H1 (cell line): ENCODE data around the gene TCFL5. TPM values are rescaled to one million over a fixed set of nuclear protein-coding genes. Genes with fewer than 3 reads are reported as not detected.

Experiments used
- BRCA1 ChIP-seq: IDR thresholded peaks from 2 replicates; pipeline ENCODE4 v1.6.1; 2012; ENCODE audit warnings: low read depth, low read length, improper control_type of control experiment
- CHD7 ChIP-seq: fragments of 300-600 bp; sonication (generic); IDR thresholded peaks from 2 replicates; pipeline ENCODE4 v1.7.1; 2012; ENCODE audit warnings: low read length, moderate library complexity, mild to moderate bottlenecking, inconsistent platforms; ENCODE audit not compliant: insufficient replicate concordance
- JUN ChIP-seq: IDR thresholded peaks from 2 replicates; pipeline ENCODE4 v1.6.1; 2011; ENCODE audit warnings: low read depth, mild to moderate bottlenecking, improper control_type of control experiment, low read length
- SRF ChIP-seq: IDR thresholded peaks from 2 replicates; pipeline ENCODE4 v1.6.1; 2011; ENCODE audit warnings: mild to moderate bottlenecking, low read depth, low read length, moderate library complexity
- SUZ12 ChIP-seq: fragments of 200-600 bp; sonication (generic); IDR thresholded peaks from 2 replicates; pipeline ENCODE4 v1.6.1; 2012; ENCODE audit warnings: mild to moderate bottlenecking, inconsistent platforms, low read length, moderate library complexity, mixed read lengths
- polyA plus RNA-seq, 7 experiments: library from polyadenylated mRNA; depleted of rRNA in 3 of 7; stranded (reverse) in 5 of 7; unstranded in 2 of 7; fragments of >200 nt in 5 of 7; fragments of 200-250 nt in 2 of 7; gene quantifications; 1 replicate in 5 of 7; 2 replicates in 1 of 7; 4 replicates in 1 of 7; pipeline versions ENCODE4 v1.2.1 to v1.2.3, GENCODE V29; 2011 to 2013; ENCODE audit warnings: missing spikeins in 2 of 7, mixed read lengths in 2 of 7
- total RNA-seq: library from RNA; stranded (reverse); fragmentation: NEBNext Ultra II Directional; extraction: Animal tissue kit (Norgen Biotek cat#: 25700); gene quantifications from 2 replicates; pipeline ENCODE4 v1.2.1, GENCODE V29; 2021

The TCFL5 gene
- total and polyA plus RNA-seq, 2 of the 8 experiments (the other 6 are each of a cell fraction or from before 2014, with no cell fraction given) = 6.2 to 15.0 TPM

GRCh38 chr20:62839816-62840215, 21.8 kb downstream of the TCFL5 start (continued):
- TF ChIP-seq CHD7 (no peak), SUZ12 (no peak), SRF (no peak), BRCA1 (no peak), JUN (no peak)
